OCI-LY3 (cell line): ENCODE data around the gene GMIP.

Experiments used
- H2AFZ ChIP-seq: fragments of 200-600, 300-600 bp; shearing (Covaris generic); 2 replicates; pipeline ENCODE4 v1.6.0; 2014; ENCODE audit warnings: antibody characterized with exemption, low read depth, low read length
- H3K27ac ChIP-seq: fragments of 200-600, 300-600 bp; sonication (generic); 2 replicates; pipeline ENCODE4 v1.5.1; 2014; ENCODE audit warnings: mild to moderate bottlenecking, low read length, moderate library complexity, mixed read lengths
- H3K27me3 ChIP-seq: fragments of 200-600, 300-600 bp; sonication (generic); 2 replicates; pipeline ENCODE4 v1.6.1; 2014; ENCODE audit warnings: low read depth, low read length, mixed read lengths
- H3K36me3 ChIP-seq: fragments of 200-600, 300-600 bp; sonication (generic); replicated peaks from 2 replicates; pipeline ENCODE3; 2014; ENCODE audit warnings: low read depth, low read length, mixed read lengths
- H3K4me1 ChIP-seq: fragments of 300-600, 200-600 bp; sonication (generic); 2 replicates; pipeline ENCODE4 v1.6.1; 2014; ENCODE audit warnings: low read length, mixed read lengths
- H3K4me2 ChIP-seq: fragments of 200-600, 300-600 bp; sonication (generic); 2 replicates; pipeline ENCODE4 v1.6.1; 2014; ENCODE audit warnings: low read length, mixed read lengths
- H3K4me3 ChIP-seq: fragments of 300-600, 200-600 bp; sonication (generic); 2 replicates; pipeline ENCODE4 v1.5.1; 2014; ENCODE audit warnings: antibody characterized with exemption, mild to moderate bottlenecking, low read length, moderate library complexity
- H3K79me2 ChIP-seq: fragments of 300-600, 200-600 bp; shearing (Covaris generic); 2 replicates; pipeline ENCODE4 v1.6.1; 2014; ENCODE audit warnings: mild to moderate bottlenecking, low read length, mixed read lengths
- H3K9ac ChIP-seq: fragments of 300-600, 200-600 bp; shearing (Covaris generic); 2 replicates; pipeline ENCODE4 v1.6.0; 2014; ENCODE audit warnings: mild to moderate bottlenecking, low read length, moderate library complexity
- H3K9me3 ChIP-seq: fragments of 200-600, 300-600 bp; shearing (Covaris generic); 2 replicates; pipeline ENCODE4 v1.6.1; 2014; ENCODE audit warnings: low read length, mixed read lengths; ENCODE audit not compliant: insufficient read depth
- H4K20me1 ChIP-seq: fragments of 200-600, 300-600 bp; sonication (generic); 2 replicates; pipeline ENCODE4 v1.6.1; 2016; ENCODE audit warnings: low read length, mixed read lengths; ENCODE audit not compliant: insufficient read depth
- EZH2phosphoT487 ChIP-seq: fragments of 200-600 bp; shearing (Covaris generic); IDR thresholded peaks from 2 replicates; pipeline ENCODE4 v1.6.1; 2018; ENCODE audit warnings: antibody characterized with exemption, mixed run types, low read depth
- TF ChIP-seq, protein P1 (sequence below): fragments of 200-600, 300-600 bp; sonication (generic); IDR thresholded peaks from 2 replicates; pipeline ENCODE4 v1.5.1; 2014; ENCODE audit warnings: antibody characterized with exemption, low read length, low read depth

GMIP gene

DNA sequence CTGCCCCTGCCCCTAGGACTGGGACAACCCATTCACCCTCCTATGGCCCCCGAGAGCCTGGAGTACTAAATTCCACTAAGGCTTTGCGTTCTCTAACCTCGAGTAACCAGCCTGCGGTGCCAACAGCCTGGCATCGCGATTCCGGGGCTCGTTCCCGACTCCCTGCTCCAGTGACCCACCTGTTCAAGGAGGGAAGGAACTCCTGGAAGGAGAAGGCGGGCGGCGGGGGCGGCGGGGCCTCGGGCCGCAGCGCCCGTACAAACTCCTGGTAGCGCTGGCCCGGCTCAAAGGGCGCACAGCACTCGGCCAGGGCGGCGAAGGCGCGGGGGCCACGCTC is 6.3 kb downstream of the GMIP start:
- Histone ChIP-seq H3K36me3 (peaks cover 74% of the 10 kb centered on the region), H3K27ac (no peak overlapping the region), H2AFZ (no peak overlapping the region), H3K27me3 (no peaks in the 10 kb centered on the region), H3K79me2 (peaks cover 10% of the 10 kb centered on the region), H3K4me1 (peaks cover 6% of the 10 kb centered on the region), H3K4me2 (no peak overlapping the region), H3K4me3 (no peak overlapping the region), H3K9me3 (no peaks in the 10 kb centered on the region), H3K9ac (no peak overlapping the region), H4K20me1 (0 out of 2 replicates have a peak, but pooled peaks cover 6% of the 10 kb centered on the region)
- TF ChIP-seq, protein P1, sequence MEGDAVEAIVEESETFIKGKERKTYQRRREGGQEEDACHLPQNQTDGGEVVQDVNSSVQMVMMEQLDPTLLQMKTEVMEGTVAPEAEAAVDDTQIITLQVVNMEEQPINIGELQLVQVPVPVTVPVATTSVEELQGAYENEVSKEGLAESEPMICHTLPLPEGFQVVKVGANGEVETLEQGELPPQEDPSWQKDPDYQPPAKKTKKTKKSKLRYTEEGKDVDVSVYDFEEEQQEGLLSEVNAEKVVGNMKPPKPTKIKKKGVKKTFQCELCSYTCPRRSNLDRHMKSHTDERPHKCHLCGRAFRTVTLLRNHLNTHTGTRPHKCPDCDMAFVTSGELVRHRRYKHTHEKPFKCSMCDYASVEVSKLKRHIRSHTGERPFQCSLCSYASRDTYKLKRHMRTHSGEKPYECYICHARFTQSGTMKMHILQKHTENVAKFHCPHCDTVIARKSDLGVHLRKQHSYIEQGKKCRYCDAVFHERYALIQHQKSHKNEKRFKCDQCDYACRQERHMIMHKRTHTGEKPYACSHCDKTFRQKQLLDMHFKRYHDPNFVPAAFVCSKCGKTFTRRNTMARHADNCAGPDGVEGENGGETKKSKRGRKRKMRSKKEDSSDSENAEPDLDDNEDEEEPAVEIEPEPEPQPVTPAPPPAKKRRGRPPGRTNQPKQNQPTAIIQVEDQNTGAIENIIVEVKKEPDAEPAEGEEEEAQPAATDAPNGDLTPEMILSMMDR = no peak
- TF ChIP-seq EZH2phosphoT487 = no peak

DNA sequence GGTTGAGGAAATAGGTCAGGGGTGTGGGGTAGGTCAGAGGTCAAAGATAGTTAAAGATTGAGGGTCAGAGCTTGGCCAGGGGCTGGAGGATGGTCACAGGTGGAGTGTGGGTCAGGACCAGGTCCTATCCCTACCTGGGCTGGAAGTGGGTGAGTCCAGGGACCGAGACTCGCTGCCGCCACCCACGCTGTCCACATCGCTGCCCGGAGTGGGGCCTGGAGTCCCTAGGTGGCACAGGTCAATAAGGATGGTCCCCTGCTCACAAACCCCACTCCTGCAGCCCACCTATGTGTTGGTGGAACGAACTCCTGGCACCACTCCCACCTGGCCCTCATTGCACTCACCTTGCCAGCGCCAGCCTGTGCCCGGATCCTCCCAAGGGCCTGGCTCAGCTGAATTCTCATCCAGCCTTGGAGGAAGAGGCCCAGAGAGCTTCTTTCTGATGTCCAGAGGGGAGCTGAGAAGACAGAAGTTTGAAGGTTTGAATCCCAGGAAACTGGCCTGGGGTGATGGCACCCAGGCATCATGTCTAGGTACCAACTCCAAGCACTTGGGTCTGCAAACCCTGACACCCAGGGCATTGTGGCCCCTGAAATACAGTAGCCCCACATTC is 6.8 kb downstream of the GMIP start:
- Histone ChIP-seq H3K9ac (no peak overlapping the region), H3K9me3 (no peaks in the 10 kb centered on the region), H3K27me3 (no peaks in the 10 kb centered on the region), H3K4me2 (no peak overlapping the region), H3K4me3 (no peak overlapping the region), H3K27ac (no peak overlapping the region), H4K20me1 (0 out of 2 replicates have a peak, but pooled peaks cover 6% of the 10 kb centered on the region), H3K4me1 (0 out of 2 replicates have a peak, but pooled peaks cover under 1% of the 10 kb centered on the region), H2AFZ (no peak overlapping the region), H3K79me2 (peaks cover 5% of the 10 kb centered on the region), H3K36me3 (peaks cover 70% of the 10 kb centered on the region)
- TF ChIP-seq, protein P1 = no peak
- TF ChIP-seq EZH2phosphoT487 = no peak

DNA sequence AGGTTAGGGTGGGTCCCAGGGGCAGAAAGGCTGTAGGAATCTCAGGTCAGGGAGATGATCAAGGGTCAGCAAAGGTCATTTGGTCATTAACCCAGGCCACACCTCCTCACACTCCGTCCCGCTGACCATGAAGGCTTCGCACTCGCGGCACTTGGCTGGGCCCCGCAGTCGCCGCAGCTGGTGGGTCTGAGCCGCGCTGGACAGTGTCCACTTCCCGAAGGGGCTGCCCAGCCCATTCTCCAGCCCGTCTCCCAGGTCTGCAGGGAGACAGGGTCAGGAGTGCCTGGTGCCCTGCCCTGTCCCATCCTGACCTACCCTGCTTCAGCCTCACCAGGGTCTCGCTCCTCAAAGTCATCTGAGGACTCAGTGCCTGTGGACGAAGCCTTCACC is 8.1 kb downstream of the GMIP start:
- Histone ChIP-seq H3K79me2 (no peaks in the 10 kb centered on the region), H3K4me2 (no peak overlapping the region), H3K36me3 (peaks cover 74% of the 10 kb centered on the region), H4K20me1 (0 out of 2 replicates have a peak, but pooled peaks cover 6% of the 10 kb centered on the region), H3K4me1 (no peaks in the 10 kb centered on the region), H2AFZ (no peak overlapping the region), H3K27me3 (no peaks in the 10 kb centered on the region), H3K9me3 (no peaks in the 10 kb centered on the region), H3K4me3 (no peak overlapping the region), H3K9ac (no peak overlapping the region), H3K27ac (no peak overlapping the region)
- TF ChIP-seq, protein P1 = no peak
- TF ChIP-seq EZH2phosphoT487 = no peak

DNA sequence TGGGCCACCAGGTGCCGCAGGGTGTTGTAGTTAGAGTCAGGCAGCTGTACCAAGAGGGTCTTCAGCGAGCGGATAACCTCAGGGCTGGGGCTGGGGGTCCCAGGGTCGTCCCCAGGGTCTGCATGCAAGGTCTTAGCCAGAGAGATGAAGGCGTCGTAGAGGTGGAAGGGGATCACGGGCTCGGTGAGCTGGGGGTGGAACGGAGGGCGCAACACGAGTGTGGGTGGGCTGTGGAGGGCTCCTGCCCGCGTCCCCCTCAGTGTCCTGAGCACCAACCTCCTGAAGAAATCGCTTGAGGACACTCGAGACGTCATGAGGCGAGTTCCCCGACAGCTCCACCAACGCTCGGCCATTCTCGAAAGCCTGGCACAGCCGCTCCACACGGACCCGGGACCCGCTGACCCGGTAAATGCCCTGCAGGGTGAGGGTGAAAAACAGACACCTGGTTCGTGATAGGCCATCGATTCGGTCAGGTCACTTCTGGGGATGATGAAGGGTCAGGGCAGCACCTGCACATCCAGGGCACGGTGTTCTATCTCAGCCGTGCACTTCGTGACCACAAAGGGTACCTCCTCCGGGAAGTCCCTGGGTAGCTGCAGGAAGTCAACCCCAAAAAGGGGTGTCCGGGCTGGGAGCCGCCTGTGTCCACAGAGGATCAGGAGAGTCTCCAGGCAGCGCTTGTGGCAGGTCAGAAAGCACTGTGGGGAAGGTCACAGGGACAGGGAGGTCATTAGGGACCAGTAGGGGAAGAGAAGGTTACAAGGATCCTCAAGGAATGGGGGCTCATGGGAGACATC is 8.7 kb downstream of the GMIP start:
- Histone ChIP-seq H3K79me2 (no peaks in the 10 kb centered on the region), H3K36me3 (peaks cover 74% of the 10 kb centered on the region), H3K9ac (no peak overlapping the region), H3K27me3 (no peaks in the 10 kb centered on the region), H4K20me1 (0 out of 2 replicates have a peak, but pooled peaks cover 6% of the 10 kb centered on the region), H3K9me3 (no peaks in the 10 kb centered on the region), H3K4me1 (no peaks in the 10 kb centered on the region), H2AFZ (no peak overlapping the region), H3K27ac (no peak overlapping the region), H3K4me3 (no peak overlapping the region), H3K4me2 (no peak overlapping the region)
- no peak for TF ChIP-seq EZH2phosphoT487
- TF ChIP-seq, protein P1 = no peak
